HG02623 (cell line): ENCODE results near the gene PGAP1.
"Not testable (repeated sequence)": the region's sequence is repeated elsewhere in the genome, so short reads cannot be mapped to it uniquely, and the experiment has no call there.

Experiments
- ATAC-seq: cut with Tn5 transposase; IDR thresholded peaks from one replicate; pipeline ENCODE4 v1.9.1; 2021; ENCODE audit warnings: moderate library complexity; ENCODE audit not compliant: unreplicated experiment

The PGAP1 gene

GRCh38 chr2:196952936-196953335 lies 26.4 kb upstream of the PGAP1 start:
- ATAC-seq, result no peak

GRCh38 chr2:196951973-196952372 lies 25.5 kb upstream of the PGAP1 start:
- no peak for ATAC-seq

- ATAC-seq, result no peak
Observed at GRCh38 chr2:196949116-196949515, 22.6 kb upstream of the PGAP1 start.

GRCh38 chr2:196944570-196944969 lies 18.1 kb upstream of the PGAP1 start:
- peak; percentile 95 for ATAC-seq

GRCh38 chr2:196941398-196942078 lies 15.0 kb upstream of the PGAP1 start:
- ATAC-seq, result no peak

GRCh38 chr2:196939371-196939770 lies 12.9 kb upstream of the PGAP1 start:
- ATAC-seq, result no peak

GRCh38 chr2:196935432-196935831 lies 8.9 kb upstream of the PGAP1 start:
- ATAC-seq, result no peak

- ATAC-seq, result no peak
Observed at GRCh38 chr2:196934672-196935071, 8.2 kb upstream of the PGAP1 start.

- no peak for ATAC-seq
Observed at GRCh38 chr2:196931555-196931954, 5.0 kb upstream of the PGAP1 start.

GRCh38 chr2:196927376-196928225 lies 1.1 kb upstream of the PGAP1 start:
- ATAC-seq, result no peak

- ATAC-seq, result peak; percentile 33
Observed at GRCh38 chr2:196925768-196926561, 542 bp downstream of the PGAP1 start.

GRCh38 chr2:196925051-196925767 lies 1.3 kb downstream of the PGAP1 start:
- no peak for ATAC-seq

- no peak for ATAC-seq
Observed at GRCh38 chr2:196924051-196924450, 2.5 kb downstream of the PGAP1 start.

GRCh38 chr2:196918927-196919326 lies 7.6 kb downstream of the PGAP1 start:
- no peak for ATAC-seq

- ATAC-seq, result no peak
Observed at GRCh38 chr2:196917802-196918201, 8.7 kb downstream of the PGAP1 start.

- ATAC-seq, result peak; percentile 29
Observed at GRCh38 chr2:196915507-196916189, 10.9 kb downstream of the PGAP1 start.

GRCh38 chr2:196914867-196915460 lies 11.5 kb downstream of the PGAP1 start:
- ATAC-seq, result peak; percentile 77

- no peak for ATAC-seq
Observed at GRCh38 chr2:196913691-196914090, 12.8 kb downstream of the PGAP1 start.

- ATAC-seq, result not testable (repeated sequence)
Observed at GRCh38 chr2:196905365-196905764, 21.1 kb downstream of the PGAP1 start.

- no peak for ATAC-seq
Observed at GRCh38 chr2:196902828-196903227, 23.7 kb downstream of the PGAP1 start.
